ENCODE results near the gene MME.

DNA sequence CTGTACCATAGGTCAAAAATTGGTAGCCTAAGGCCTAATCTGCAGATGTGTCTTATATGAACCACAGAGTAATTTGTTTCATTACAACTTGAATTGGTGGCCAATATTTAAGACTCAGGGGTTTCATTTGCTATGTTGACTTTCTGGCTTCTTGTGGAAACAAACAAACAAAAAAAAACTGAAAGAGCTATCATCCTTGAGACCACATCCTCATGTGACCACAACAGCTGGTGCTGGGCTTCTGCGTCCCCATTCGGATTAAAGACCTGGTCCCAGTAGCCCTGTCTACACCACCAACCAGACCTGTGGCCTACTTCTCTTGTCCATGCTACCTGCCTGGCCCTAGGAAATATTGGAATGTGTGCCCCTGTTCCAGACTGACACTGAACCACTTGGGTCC is 151.7 kb downstream of the MME start:
- TF ChIP-seq, protein P1, sequence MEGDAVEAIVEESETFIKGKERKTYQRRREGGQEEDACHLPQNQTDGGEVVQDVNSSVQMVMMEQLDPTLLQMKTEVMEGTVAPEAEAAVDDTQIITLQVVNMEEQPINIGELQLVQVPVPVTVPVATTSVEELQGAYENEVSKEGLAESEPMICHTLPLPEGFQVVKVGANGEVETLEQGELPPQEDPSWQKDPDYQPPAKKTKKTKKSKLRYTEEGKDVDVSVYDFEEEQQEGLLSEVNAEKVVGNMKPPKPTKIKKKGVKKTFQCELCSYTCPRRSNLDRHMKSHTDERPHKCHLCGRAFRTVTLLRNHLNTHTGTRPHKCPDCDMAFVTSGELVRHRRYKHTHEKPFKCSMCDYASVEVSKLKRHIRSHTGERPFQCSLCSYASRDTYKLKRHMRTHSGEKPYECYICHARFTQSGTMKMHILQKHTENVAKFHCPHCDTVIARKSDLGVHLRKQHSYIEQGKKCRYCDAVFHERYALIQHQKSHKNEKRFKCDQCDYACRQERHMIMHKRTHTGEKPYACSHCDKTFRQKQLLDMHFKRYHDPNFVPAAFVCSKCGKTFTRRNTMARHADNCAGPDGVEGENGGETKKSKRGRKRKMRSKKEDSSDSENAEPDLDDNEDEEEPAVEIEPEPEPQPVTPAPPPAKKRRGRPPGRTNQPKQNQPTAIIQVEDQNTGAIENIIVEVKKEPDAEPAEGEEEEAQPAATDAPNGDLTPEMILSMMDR (IDR thresholded peaks at IDR 0.05; ENCODE audit: low read depth, low read length, poor library complexity, severe bottlenecking): no peak
- TF ChIP-seq EZH2phosphoT487 (IDR thresholded peaks at IDR 0.05; ENCODE audit: borderline replicate concordance, low read length): no peak

Data from DOHH2 (cell line).